H1 (cell line): Measurements from ENCODE around the gene HDHD5. TPM values are rescaled to one million over a fixed set of nuclear protein-coding genes. Genes with fewer than 3 reads are reported as not detected.

Experiments
- CTCF ChIA-PET: fragments of 300-600 bp; sonication (Branson Sonifier 250); formaldehyde crosslinking; loops from one replicate; lab custom pipeline; 2021; ENCODE audit not compliant: partially characterized antibody; lab: Charles Lee
- POLR2A ChIA-PET: fragments of 300-600 bp; sonication (Branson Sonifier 250); formaldehyde crosslinking; loops from one replicate; lab custom pipeline; 2021; ENCODE audit warnings: inconsistent platforms; ENCODE audit not compliant: partially characterized antibody; lab: Charles Lee
- DNase-seq, 2 experiments: peaks; one replicate each; pipeline versions ENCODE4 v3.0.0 to v3.0.0-alpha.2; 2010 to 2022; ENCODE audit warnings: low spot score in 2 of 2, low read depth in 1 of 2, mixed read lengths in 1 of 2
- FAIRE-seq: peaks from 2 replicates; lab custom pipeline; 2011; peaks lifted over from hg19 to GRCh38; lab: Jason Lieb, UNC
- H2AFZ ChIP-seq: 2 replicates; pipeline ENCODE4 v1.8.1; 2012; ENCODE audit warnings: low read length, inconsistent platforms
- H2AK5ac ChIP-seq: 2 replicates; pipeline ENCODE4 v1.6.1; 2013; ENCODE audit warnings: low read depth, low read length
- H2BK120ac ChIP-seq: replicated peaks from 2 replicates; pipeline ENCODE3; 2013; ENCODE audit warnings: low read depth, low read length, inconsistent platforms
- H2BK12ac ChIP-seq: 2 replicates; pipeline ENCODE4 v1.6.1; 2013; ENCODE audit warnings: low read depth, low read length
- H2BK15ac ChIP-seq: 2 replicates; pipeline ENCODE4 v1.6.1; 2013; ENCODE audit warnings: low read length
- H2BK20ac ChIP-seq: 2 replicates; pipeline ENCODE4 v1.6.1; 2013; ENCODE audit warnings: low read length
- H2BK5ac ChIP-seq: 2 replicates; pipeline ENCODE4 v1.6.1; 2013; ENCODE audit warnings: low read depth, low read length
- H3K14ac ChIP-seq: 2 replicates; pipeline ENCODE4 v1.6.1; 2013; ENCODE audit warnings: inconsistent platforms; ENCODE audit not compliant: insufficient read length
- H3K18ac ChIP-seq: 2 replicates; pipeline ENCODE4 v1.6.1; 2013; ENCODE audit warnings: low read length; ENCODE audit errors: extremely low read depth
- H3K23ac ChIP-seq: 2 replicates; pipeline ENCODE4 v1.6.1; 2013; ENCODE audit warnings: inconsistent platforms; ENCODE audit not compliant: insufficient read length
- H3K23me2 ChIP-seq: 2 replicates; pipeline ENCODE4 v1.6.1; 2013; ENCODE audit warnings: low read depth, low read length
- H3K27ac ChIP-seq: 2 replicates; pipeline ENCODE4 v1.6.1; 2011; ENCODE audit warnings: low read depth, low read length, inconsistent platforms
- H3K27me3 ChIP-seq, 4 experiments: replicated peaks in 1 of 4; 1 replicate in 1 of 4; 2 replicates in 3 of 4; pipeline versions ENCODE4 v1.6.1 to v1.8.1; 2011 to 2013; ENCODE audit warnings: low read length in 3 of 4, mild to moderate bottlenecking in 3 of 4, inconsistent platforms in 2 of 4, mixed read lengths in 2 of 4, moderate library complexity in 1 of 4; ENCODE audit not compliant: control insufficient read depth in 3 of 4, insufficient read depth in 3 of 4; ENCODE audit errors: extremely low read depth in 1 of 4
- H3K36me3 ChIP-seq, 4 experiments: 2 replicates each; pipeline versions ENCODE4 v1.6.1 to v1.8.1; 2011 to 2013; ENCODE audit warnings: mild to moderate bottlenecking in 4 of 4, low read length in 3 of 4, moderate library complexity in 2 of 4, control low read depth in 1 of 4, inconsistent platforms in 1 of 4; ENCODE audit not compliant: insufficient read depth in 4 of 4, control insufficient read depth in 2 of 4
- H3K4ac ChIP-seq: replicated peaks from 2 replicates; pipeline ENCODE3; 2013; ENCODE audit warnings: low read length, low read depth, mixed read lengths, inconsistent platforms; ENCODE audit not compliant: insufficient read length
- H3K4me1 ChIP-seq, 4 experiments: replicated peaks in 1 of 4; 1 replicate in 1 of 4; 2 replicates in 3 of 4; pipeline versions ENCODE4 v1.6.1 to v1.8.1; 2011 to 2013; ENCODE audit warnings: low read length in 3 of 4, inconsistent platforms in 2 of 4, mixed read lengths in 1 of 4; ENCODE audit not compliant: insufficient read depth in 4 of 4, control insufficient read depth in 3 of 4
- H3K4me2 ChIP-seq, 2 experiments: 2 replicates each; pipeline versions ENCODE4 v1.6.1 to v1.8.1; 2011 to 2013; ENCODE audit warnings: low read depth in 2 of 2, low read length in 2 of 2, control low read depth in 1 of 2, inconsistent platforms in 1 of 2, mild to moderate bottlenecking in 1 of 2; ENCODE audit not compliant: insufficient read depth in 1 of 2
- H3K4me3 ChIP-seq, 4 experiments: fragments of 200-600, 300-600 bp in 1 of 4; sonication (generic), shearing (Covaris generic), sonication (Bioruptor Twin) in 1 of 4; 2 replicates each; pipeline versions ENCODE4 v1.5.1 to v1.8.1; 2011 to 2016; ENCODE audit warnings: low read length in 4 of 4, low read depth in 3 of 4, control low read depth in 2 of 4, inconsistent platforms in 2 of 4, mild to moderate bottlenecking in 2 of 4, mixed read lengths in 1 of 4, moderate library complexity in 1 of 4; ENCODE audit not compliant: insufficient read depth in 2 of 4; ENCODE audit errors: extremely low read depth in 1 of 4
- H3K56ac ChIP-seq: replicated peaks from 2 replicates; pipeline ENCODE3; 2013; ENCODE audit warnings: low read depth, mild to moderate bottlenecking, mixed read lengths, low read length, inconsistent platforms; ENCODE audit not compliant: insufficient read length
- H3K79me1 ChIP-seq: 2 replicates; pipeline ENCODE4 v1.6.1; 2013; ENCODE audit warnings: low read depth, low read length, control low read depth
- H3K79me2 ChIP-seq, 2 experiments: 2 replicates each; pipeline versions ENCODE4 v1.6.1 to v1.8.1; 2012 to 2013; ENCODE audit warnings: low read length in 2 of 2, mild to moderate bottlenecking in 2 of 2, inconsistent platforms in 1 of 2; ENCODE audit not compliant: insufficient read depth in 2 of 2, control insufficient read depth in 1 of 2
- H3K9ac ChIP-seq, 4 experiments: replicated peaks in 1 of 4; 1 replicate in 1 of 4; 2 replicates in 3 of 4; pipeline versions ENCODE4 v1.6.1 to v1.8.1; 2011 to 2013; ENCODE audit warnings: low read depth in 3 of 4, low read length in 3 of 4, control low read depth in 2 of 4, mild to moderate bottlenecking in 2 of 4, moderate library complexity in 2 of 4, inconsistent platforms in 1 of 4; ENCODE audit errors: extremely low read depth in 1 of 4
- H3K9me3 ChIP-seq, 2 experiments: 2 replicates each; pipeline versions ENCODE4 v1.6.1 to v1.8.1; 2012 to 2013; ENCODE audit warnings: mild to moderate bottlenecking in 2 of 2, moderate library complexity in 2 of 2, control low read depth in 1 of 2, inconsistent platforms in 1 of 2, low read depth in 1 of 2, low read length in 1 of 2, mixed read lengths in 1 of 2; ENCODE audit not compliant: insufficient read depth in 2 of 2
- H4K20me1 ChIP-seq, 2 experiments: replicated peaks in 1 of 2; 2 replicates each; pipeline versions ENCODE3 to v1.8.1; 2011 to 2013; ENCODE audit warnings: inconsistent platforms in 2 of 2, low read length in 2 of 2, mild to moderate bottlenecking in 1 of 2; ENCODE audit not compliant: insufficient read depth in 2 of 2, control insufficient read depth in 1 of 2
- H4K5ac ChIP-seq: 2 replicates; pipeline ENCODE4 v1.6.1; 2013; ENCODE audit warnings: low read length, low read depth, mixed read lengths, inconsistent platforms; ENCODE audit not compliant: insufficient read length
- H4K8ac ChIP-seq: 2 replicates; pipeline ENCODE4 v1.8.0; 2013; ENCODE audit warnings: mild to moderate bottlenecking, moderate library complexity, low read length, inconsistent platforms; ENCODE audit not compliant: insufficient read depth; ENCODE audit errors: extremely low read depth
- H4K91ac ChIP-seq: replicated peaks from 2 replicates; pipeline ENCODE3; 2013; ENCODE audit warnings: low read length, mixed read lengths, inconsistent platforms; ENCODE audit not compliant: insufficient read length
- ASH2L ChIP-seq: fragments of 200-600, 300-600 bp; sonication (generic); IDR thresholded peaks from one replicate; pipeline ENCODE4 v1.7.1; 2017; ENCODE audit warnings: low read length
- E2F6 ChIP-seq: IDR thresholded peaks from 2 replicates; pipeline ENCODE4 v1.6.1; 2012; ENCODE audit warnings: inconsistent platforms
- EP300 ChIP-seq, 2 experiments: IDR thresholded peaks; 1 replicate in 1 of 2; 2 replicates in 1 of 2; pipeline ENCODE4 v1.6.1; 2011 to 2012; ENCODE audit warnings: low read depth in 2 of 2, low read length in 2 of 2, mild to moderate bottlenecking in 2 of 2, borderline replicate concordance in 1 of 2, inconsistent platforms in 1 of 2, moderate library complexity in 1 of 2
- JUN ChIP-seq: IDR thresholded peaks from 2 replicates; pipeline ENCODE4 v1.6.1; 2011; ENCODE audit warnings: low read depth, mild to moderate bottlenecking, improper control_type of control experiment, low read length
- JUND ChIP-seq: IDR thresholded peaks from 2 replicates; pipeline ENCODE4 v1.6.1; 2011; ENCODE audit warnings: mild to moderate bottlenecking, improper control_type of control experiment, low read length
- KDM5A ChIP-seq: fragments of 200-600 bp; IDR thresholded peaks from 2 replicates; pipeline ENCODE4 v1.7.1; 2012; ENCODE audit warnings: mild to moderate bottlenecking, low read length, inconsistent platforms, mixed read lengths
- POU5F1 ChIP-seq: IDR thresholded peaks from 2 replicates; pipeline ENCODE4 v1.6.1; 2011; ENCODE audit warnings: low read depth, mild to moderate bottlenecking, low read length, moderate library complexity
- RXRA ChIP-seq: IDR thresholded peaks from 2 replicates; pipeline ENCODE4 v1.6.1; 2011; ENCODE audit warnings: low read depth, mild to moderate bottlenecking, low read length, moderate library complexity; ENCODE audit not compliant: insufficient read depth
- SIN3A ChIP-seq, 2 experiments: IDR thresholded peaks in 1 of 2; conservative IDR thresholded peaks in 1 of 2; 2 replicates each; pipeline ENCODE4 v1.6.1; 2011 to 2012; ENCODE audit warnings: low read length in 2 of 2, improper control_type of control experiment in 1 of 2, low read depth in 1 of 2, mild to moderate bottlenecking in 1 of 2
- TAF7 ChIP-seq: optimal IDR thresholded peaks from 2 replicates; pipeline ENCODE3; 2011; ENCODE audit warnings: low read depth, mild to moderate bottlenecking, inconsistent platforms, low read length, moderate library complexity, borderline replicate concordance
- TCF12 ChIP-seq: IDR thresholded peaks from 2 replicates; pipeline ENCODE4 v1.6.1; 2011; ENCODE audit warnings: low read depth, mild to moderate bottlenecking, low read length
- TEAD4 ChIP-seq: IDR thresholded peaks from 2 replicates; pipeline ENCODE4 v1.6.1; 2012; ENCODE audit warnings: low read depth, low read length, inconsistent platforms, mixed read lengths
- ZNF274 ChIP-seq: IDR thresholded peaks from 2 replicates; pipeline ENCODE4 v1.7.0; 2012; ENCODE audit warnings: low read length, borderline replicate concordance; ENCODE audit errors: extremely low read depth
- WGBS, 2 experiments: shearing (Covaris generic) in 1 of 2; methylation state at CpG; one replicate each; pipeline versions ENCODE4 v1.1.6 to v1.1.7; 2013 to 2015; ENCODE audit warnings: low lambda C conversion rate in 2 of 2, mixed read lengths in 2 of 2, inconsistent platforms in 1 of 2, low coverage in 1 of 2, missing lambda C conversion rate in 1 of 2; ENCODE audit not compliant: insufficient replicate concordance in 2 of 2, insufficient coverage in 1 of 2, insufficient read length in 1 of 2; ENCODE audit errors: extremely low coverage in 1 of 2, missing lambda C conversion rate in 1 of 2; 5-methylcytosine and 5-hydroxymethylcytosine counted together
- polyA plus RNA-seq, 7 experiments: library from polyadenylated mRNA; depleted of rRNA in 3 of 7; stranded (reverse) in 5 of 7; unstranded in 2 of 7; fragments of >200 nt in 5 of 7; fragments of 200-250 nt in 2 of 7; gene quantifications; 1 replicate in 5 of 7; 2 replicates in 1 of 7; 4 replicates in 1 of 7; pipeline versions ENCODE4 v1.2.1 to v1.2.3, GENCODE V29; 2011 to 2013; ENCODE audit warnings: missing spikeins in 2 of 7, mixed read lengths in 2 of 7
- total RNA-seq: library from RNA; stranded (reverse); fragmentation: NEBNext Ultra II Directional; extraction: Animal tissue kit (Norgen Biotek cat#: 25700); gene quantifications from 2 replicates; pipeline ENCODE4 v1.2.1, GENCODE V29; 2021

Gene HDHD5
- total and polyA plus RNA-seq, 2 of the 8 experiments (the other 6 are each of a cell fraction or from before 2014, with no cell fraction given), result 68.3 to 123 TPM

GRCh38 chr22:17098379-17098819, 60.7 kb downstream of the HDHD5 start:
- Histone ChIP-seq H2BK12ac (no peak overlapping the region), H3K4ac (no peak overlapping the region), H2BK5ac (no peak overlapping the region), H2AFZ (no peak overlapping the region), H3K56ac (no peak overlapping the region), H3K27me3 (no peaks in the 10 kb centered on the region), H3K79me2 (no peaks in the 10 kb centered on the region), H4K5ac (no peak overlapping the region), H2BK15ac (no peak overlapping the region), H3K27ac (no peak overlapping the region), H3K9me3 (no peaks in the 10 kb centered on the region), H3K4me1 (no peaks in the 10 kb centered on the region), H2BK120ac (no peak overlapping the region), H3K4me2 (no peak overlapping the region), H4K91ac (no peak overlapping the region), H3K23me2 (no peaks in the 10 kb centered on the region), H3K79me1 (peaks cover 4% of the 10 kb centered on the region; the same call in 1 of the 2 replicates), H4K8ac (no peak overlapping the region; the same call in 1 of the 2 replicates), H2AK5ac (no peak overlapping the region), H3K4me3 (no peak overlapping the region), H3K36me3 (peaks cover 0 to 2% (median 0%) of the 10 kb centered on the region in 4 experiments; a peak in 2 of 8 replicates), H2BK20ac (no peak overlapping the region), H3K18ac (no peak overlapping the region), H3K14ac (no peak overlapping the region), H3K23ac (no peak overlapping the region), H3K9ac (no peak overlapping the region), H4K20me1 (peaks cover 0 to 2% of the 10 kb centered on the region in 2 experiments)
- WGBS, 2 experiments, result 88% methylated on average over 7 of the region's 7 CpGs; no CpG with 5 or more reads in 1 of the 2 experiments
- FAIRE-seq, result no peak
- CTCF ChIA-PET, result interaction anchor here (0.9 kb wide), 1 partner anchor 431 kb away, joined by 3 read pairs; no protein-coding TSS in a partner anchor
- no peak for DNase-seq
- POLR2A ChIA-PET, result interaction anchor here (0.8 kb wide), 1 partner anchor 11 kb away, joined by 4 read pairs; no protein-coding TSS in a partner anchor
- no peak for TF ChIP-seq RXRA
- TF ChIP-seq E2F6, result no peak
- no peak for TF ChIP-seq POU5F1
- TF ChIP-seq ASH2L, result no peak
- TF ChIP-seq TCF12, result no peak
- no peak for TF ChIP-seq TAF7
- no peak for TF ChIP-seq KDM5A
- no peak for TF ChIP-seq JUND
- no peak for TF ChIP-seq SIN3A (conservative IDR thresholded peaks at IDR 0.05 in 1 of 2, IDR thresholded peaks at IDR 0.05 in 1 of 2; ENCODE audit: low read depth in 1 of 2, low read length in 2 of 2)
- no peak for TF ChIP-seq EP300 (IDR thresholded peaks at IDR 0.05; ENCODE audit: borderline replicate concordance in 1 of 2, low read depth in 2 of 2, low read length in 2 of 2)
- no peak for TF ChIP-seq TEAD4
- no peak for TF ChIP-seq ZNF274
- no peak for TF ChIP-seq JUN
